H4 (cell line): ENCODE results near the gene BRINP1. TPM values are rescaled to one million over a fixed set of nuclear protein-coding genes. Genes with fewer than 3 reads are reported as not detected.

Experiments used
- DNase-seq: peaks from one replicate; pipeline ENCODE4 v3.0.0-alpha.2; 2015; ENCODE audit warnings: low spot score
- total RNA-seq: library from RNA; depleted of rRNA; stranded (reverse); fragments of >200 nt; shearing (Covaris generic); gene quantifications from 2 replicates; pipeline ENCODE4 v1.2.3, GENCODE V29; 2014

BRINP1 gene
- total RNA-seq, 1 experiment from 2014 or later: not detected

DNA sequence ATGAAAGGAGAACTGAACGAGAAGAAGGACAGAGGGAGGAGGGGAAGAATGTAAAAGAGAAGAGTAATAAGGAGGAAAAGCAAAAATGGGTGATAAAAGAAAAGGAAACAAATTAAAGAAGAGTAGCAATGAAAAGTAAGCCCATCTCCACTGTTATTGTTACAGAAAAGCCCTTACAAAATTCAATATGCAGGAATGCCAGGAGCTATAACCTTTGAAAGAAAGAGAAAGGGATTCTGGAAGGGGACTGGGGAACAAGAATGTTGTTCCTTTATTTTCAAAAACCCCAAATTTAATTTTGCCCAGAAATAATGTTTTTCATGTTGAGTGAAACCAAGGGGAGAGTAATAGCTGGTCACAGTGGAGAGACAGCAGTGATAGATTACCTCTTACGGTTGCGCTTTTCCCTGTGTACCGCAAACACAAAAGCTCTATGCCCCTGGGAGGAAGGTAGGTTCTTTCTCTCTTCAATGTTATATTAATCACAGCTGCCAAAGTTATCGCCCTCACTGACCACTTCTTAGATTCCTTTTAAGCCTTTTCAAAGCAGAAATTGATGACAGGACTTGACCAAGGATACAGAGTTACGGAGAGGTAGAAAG, 86.7 kb downstream of the BRINP1 start:
- DNase-seq: no peak

DNA sequence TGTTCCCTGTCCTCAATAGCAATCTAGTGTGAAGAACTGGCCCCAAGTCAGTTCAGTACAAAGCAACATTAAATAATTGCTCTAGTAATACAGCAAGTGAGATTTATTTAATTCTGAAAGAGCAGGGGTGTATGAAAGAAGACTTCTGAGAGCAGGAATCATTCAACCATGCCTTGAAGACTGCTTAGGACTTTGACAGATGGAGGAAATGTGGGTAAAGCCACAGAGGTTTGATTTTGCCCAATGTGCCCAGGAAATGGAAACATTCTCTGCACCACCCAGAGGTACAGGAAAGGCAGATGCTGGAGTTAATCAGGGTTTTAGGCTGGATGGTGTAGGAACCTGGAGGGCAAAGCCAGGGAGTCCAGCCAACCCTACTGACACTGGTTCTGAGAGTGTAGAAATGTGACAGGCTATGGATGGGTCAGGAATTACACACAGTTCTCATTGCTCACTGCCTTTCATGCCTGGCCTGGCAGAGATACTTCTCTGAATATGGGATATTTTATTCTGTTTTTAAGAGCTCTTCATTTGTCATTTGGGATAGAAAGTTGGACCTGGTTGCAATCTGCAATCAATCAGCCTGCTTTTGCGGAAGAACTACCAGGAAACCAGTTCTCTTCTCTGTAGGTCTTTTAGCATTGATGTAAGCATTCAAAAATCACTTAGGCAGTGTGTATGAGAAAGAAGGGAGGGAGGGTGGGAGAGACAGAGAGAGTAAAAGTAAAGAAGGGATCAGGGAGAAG, 88.3 kb downstream of the BRINP1 start:
- no peak for DNase-seq

DNA sequence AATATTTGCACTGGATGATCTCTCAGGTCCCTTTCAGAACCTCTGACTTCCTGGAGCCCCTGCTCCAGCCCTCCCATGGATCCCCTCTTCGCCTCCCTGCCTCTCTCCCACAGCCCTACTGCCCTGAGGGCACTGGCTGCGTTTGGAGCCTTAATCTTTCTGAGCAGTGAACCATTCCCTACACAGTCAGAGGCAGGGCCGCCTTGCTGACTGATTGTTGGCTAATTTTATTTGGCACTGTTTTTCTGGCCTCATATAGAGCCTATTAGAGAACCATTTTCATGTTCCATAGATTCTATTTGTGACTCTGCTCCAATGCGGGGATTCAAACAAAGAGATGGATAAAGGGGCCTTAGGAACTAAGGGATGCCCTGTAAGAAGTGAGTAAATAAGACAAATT, 91.1 kb downstream of the BRINP1 start:
- DNase-seq: no peak

DNA sequence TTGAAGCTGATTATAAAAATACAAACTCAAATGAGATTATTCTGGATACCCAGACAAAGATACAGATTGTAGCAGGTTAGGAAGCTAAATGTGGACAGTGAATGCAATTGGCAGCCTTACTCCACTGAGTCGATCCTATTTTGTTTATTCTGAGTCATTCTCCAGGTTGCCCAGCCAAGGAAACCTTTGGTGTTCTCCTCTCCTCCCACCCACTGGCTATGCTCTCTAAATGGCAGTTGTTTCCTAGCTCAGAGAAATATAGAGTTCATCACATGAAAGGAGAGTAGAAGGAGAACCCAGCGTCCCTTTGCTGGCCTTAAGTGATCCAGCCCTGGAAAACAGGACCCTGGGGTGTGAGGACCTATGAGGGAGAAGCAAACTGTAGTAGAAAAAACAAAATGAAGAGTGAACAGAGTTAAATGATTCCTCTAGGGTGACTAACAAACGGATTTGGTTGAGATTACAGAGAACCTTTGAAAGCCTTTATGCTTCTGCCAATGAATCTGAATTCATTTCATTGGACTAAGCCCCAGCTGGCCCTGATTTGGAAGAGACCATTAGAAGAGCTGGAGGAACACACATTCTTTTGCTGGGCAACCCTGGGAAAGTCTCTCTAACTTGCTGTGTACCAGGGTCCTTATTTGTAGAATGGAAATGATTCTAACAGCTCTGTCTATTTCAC, 95.1 kb downstream of the BRINP1 start:
- DNase-seq: no peak

DNA sequence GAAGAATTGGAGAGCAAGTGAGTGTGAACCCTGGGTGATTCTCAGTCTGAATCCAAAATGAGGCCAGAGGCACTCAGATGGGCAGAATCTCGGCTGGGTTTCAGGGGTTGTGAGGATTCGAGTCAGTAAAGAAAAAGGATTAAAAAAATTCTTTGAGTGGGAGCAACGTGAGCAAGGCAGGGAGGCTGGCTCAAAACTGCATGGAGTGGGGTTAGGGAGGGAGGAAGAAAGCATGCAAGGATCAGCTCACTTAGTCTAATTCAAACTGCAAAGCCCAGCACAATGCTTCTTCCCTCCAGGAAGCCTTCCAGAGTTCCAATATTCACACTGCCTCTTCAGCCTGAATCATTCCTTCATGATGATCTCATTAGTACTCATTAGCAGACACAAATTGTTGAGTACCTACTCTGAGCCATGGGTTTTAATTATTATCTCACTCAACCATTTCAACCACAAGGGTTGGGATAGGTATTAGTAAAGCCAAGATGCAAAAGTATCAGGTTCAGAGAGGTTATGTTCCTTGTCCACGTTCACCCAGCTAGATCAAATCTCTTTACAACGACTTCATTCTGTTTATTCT, 95.8 kb downstream of the BRINP1 start:
- DNase-seq: no peak

DNA sequence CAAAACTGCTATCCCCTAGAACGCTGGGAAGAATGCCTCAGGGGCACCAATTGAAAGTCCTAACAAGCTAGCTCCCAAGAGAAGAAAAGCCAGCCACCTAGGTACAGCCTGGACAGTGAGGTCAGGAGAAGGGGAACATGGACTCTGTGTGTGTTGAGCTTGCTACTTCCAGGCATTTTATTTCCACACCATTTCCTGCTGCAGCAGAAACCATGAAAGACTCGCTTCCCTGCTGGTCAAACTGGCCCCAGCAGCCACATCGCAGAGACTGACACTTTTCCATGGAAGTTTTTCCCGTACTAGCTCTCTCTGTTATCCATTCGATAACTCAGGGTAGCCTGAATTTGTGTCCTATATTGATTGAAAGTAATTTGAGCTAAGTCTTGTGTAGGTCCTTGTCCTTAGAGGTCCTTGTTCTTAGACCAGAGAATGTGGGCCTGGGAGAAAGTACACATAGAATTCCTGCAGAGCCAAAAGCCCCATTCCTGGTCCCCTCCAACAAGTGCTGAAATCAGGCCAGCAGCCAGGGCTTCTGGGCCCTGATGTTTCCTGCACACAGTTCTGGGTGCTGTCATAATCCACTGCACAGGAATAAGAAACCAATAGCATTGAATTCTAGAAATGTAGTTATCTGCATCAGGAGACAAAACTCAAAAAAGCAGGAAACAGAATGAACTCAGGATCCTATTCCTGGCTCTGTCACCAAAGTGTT, 96.6 kb downstream of the BRINP1 start:
- DNase-seq: no peak

DNA sequence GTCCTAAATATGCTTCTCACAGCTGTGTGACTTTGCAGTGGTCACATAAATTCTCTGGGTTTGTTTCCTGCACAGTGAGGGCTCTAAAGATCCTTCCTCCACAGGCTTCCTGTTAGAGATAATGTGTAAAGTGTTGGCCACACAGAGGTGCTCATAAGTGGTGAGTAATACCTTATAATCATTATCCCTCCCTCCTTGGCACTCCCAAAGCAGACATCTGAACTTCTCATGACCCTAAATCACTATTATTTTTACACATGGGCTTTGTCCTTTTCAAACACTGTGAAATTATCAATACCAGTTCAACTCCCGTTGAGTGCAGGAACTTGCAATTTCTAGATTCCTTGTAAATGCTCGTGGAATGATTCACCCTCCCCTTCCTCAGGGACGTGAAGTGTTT, 100.2 kb downstream of the BRINP1 start:
- no peak for DNase-seq

DNA sequence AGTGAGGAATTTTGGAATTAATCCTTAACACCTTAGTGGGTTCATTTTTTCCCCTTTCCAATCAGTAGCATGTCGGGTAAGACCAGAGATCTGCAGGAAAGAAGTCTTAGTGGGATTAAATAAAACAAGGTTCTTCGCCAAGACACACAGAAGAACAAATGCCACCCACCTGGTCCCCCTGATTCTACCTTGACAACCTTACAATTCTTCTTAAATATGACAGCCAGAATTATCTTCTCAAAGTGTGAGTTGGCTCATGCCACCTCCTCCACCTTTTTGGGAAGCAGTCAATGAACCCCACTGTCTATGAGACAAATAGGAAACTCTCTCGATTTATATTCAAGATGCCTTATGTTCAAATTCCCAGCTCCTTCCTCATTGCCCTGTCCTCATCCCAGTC, 105.1 kb downstream of the BRINP1 start:
- DNase-seq: no peak

DNA sequence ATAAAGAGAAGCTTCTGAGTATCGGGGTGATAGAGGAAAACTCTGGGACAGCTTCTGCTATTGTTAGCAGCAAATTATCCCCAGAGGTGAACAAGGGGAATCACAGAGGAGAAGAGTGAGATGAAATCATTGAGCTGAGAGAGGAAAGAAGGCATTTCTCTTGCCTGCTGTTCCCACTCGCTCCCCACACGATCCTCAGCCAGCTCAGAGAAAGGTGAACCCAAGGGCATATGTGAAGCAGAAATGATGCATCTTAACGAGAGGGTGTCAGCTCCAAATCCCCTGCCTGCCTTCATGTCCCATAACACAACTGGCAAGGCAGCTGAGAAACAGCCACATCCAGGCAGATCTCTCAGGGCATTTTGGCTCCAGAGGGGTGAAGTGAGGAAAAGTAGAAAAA, 111.6 kb downstream of the BRINP1 start:
- no peak for DNase-seq

DNA sequence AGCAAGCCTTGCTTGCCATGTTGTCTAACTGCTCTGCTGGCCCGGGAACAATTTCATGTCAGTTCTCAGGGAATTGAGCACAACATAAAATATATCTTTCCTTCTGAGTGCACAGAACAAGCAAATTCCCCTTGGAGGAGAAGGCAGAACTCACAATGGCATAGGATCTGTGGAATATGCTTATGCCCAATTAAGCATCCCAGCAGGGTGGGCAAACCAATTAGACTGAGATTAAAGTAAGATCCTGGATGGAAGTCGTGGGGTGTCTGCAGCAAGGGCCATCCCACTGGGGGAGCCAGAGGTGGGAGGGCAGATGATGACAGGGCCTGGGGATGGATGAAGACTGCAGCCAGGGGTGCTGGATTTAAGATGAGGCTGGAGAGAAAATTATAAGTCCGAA, 114.1 kb downstream of the BRINP1 start:
- no peak for DNase-seq

DNA sequence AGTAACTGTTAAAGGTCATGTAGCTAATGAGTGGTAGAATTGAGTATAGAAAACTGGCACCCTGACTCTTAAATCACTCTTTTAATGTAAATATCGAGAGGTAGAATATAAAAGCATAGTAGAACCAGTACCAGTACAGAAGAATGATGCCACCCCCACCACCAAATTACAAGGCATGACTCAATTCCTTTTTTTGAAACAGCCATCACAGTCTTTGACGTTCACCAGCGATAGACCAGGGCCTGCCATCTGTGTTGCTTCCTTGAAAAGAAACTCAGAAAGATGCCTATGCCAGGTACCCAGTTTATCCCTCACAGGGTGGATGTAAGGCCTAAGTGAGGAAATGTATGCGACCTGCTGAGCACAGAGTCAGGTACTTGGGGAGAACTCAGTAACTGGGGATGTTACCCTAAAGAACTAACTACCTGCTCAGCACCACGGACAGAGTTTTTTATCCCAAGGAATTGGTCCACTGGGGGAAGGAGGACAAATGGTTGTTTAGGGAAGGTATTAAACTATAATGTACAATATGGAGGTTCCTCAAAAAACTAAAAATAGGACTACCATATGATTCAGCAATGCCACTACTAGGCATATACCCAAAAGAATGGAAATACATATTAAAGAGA, 116.5 kb downstream of the BRINP1 start:
- DNase-seq: no peak

DNA sequence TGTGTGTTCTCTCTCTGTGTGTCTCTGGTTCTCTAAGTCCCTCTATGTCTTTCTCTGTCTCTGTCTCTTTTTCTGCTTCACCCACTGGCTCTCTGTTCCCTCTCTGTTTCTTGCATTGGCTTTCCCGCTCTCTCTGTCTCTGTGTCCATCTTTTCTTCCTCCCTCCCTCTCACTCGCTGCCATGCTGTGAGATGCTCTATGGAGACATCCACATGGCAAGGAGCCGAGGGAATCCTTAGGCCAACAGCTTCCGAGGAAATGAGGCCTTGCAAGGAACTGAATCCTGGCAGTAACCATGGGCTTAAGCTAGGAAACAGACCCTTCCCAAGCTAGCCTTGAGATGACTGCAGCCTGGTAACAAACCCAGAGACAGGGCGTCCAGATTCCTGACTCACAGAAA, 117.3 kb downstream of the BRINP1 start:
- no peak for DNase-seq

DNA sequence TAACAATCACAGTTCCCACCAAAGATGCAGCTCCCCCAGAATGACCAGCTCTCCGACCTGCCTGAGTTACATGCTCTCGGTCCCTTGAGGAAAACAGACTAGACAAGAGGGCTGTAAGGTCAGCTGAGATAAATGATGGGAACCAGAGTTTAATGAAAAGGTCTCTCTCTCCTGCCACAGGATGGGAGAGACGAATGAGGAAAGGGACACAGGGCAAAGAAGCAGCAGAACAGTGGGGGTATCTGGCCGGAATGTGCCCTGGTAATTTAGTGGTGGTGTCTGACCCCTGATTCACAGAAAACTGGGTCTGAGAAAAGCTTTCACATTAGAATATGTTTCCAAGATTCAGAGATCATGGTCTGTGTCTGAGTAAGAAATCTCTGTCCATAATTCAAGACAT, 118.5 kb downstream of the BRINP1 start:
- no peak for DNase-seq

DNA sequence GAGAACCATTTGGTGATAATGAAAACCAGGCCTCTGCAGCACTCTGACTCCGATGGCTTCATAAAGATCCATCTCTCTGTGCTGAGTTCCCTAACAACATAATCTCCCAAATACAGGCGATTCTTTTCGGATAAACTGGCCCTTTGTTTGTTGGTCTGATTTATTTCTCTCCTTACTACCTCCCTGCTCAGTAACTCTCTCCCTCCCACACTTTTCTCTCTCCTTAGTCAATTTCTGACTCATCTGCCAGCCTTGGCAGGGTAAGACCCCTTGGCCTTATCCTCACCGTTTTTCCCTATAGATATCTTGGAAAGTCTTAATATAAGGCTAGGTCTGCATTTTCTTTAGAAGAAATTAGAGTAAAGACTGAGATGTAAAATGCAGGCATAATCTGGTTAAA, 128.7 kb downstream of the BRINP1 start:
- no peak for DNase-seq

DNA sequence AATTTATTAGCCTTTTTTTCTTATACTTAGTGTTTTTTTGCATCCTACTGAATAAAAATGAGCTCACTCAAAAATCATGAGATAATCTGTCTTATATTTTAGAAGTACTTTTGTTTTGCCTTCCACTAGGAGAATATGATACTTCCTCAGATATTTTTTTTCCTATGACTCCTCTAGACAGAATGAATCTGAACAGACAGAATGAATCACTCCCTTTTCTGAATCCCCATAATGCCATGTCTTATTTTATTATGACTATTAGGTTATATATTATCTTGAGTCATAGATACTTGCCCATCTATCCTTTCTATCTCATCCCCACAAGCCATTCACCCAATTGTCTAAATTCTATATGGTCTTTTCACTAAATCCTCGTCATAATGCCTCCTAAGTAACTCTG, 134.6 kb downstream of the BRINP1 start:
- DNase-seq: no peak

DNA sequence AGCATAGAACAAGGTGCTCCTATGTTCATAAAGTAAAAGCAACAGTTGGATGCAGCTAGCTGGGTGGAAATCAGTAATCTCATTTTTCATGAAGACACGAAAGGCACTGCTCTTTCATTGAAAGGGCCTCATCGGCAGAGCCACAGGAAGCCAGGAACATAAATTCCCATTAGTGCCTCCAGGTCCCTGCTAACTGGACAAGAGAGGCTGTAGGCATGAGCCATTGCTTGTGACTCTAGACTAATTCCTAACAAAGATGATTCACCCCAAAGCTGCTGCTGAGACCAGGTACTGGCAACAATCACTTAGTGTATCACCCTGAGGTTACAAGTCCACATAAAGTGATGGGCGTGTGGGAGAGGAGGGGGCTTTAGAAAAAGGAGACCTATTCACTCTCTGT, 141.8 kb downstream of the BRINP1 start:
- DNase-seq: no peak

DNA sequence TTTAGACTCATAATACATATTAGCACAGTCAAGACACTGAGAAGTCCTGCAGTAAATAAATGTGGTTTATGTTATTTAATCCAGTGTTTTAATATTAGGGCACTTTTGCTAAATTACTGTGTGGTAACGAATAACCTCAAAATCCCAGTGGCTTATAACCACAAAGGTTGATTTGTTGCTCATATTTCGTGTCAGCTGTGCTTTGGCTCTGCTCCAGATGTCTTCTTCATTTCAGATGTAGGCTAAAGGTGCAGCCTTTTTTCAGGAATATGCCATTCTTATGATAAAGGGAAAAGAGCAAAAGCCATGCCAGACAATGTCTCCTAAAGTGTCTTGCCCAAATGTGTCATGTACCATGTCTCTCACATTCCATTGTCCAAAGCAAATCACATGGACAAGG, 144.8 kb downstream of the BRINP1 start:
- no peak for DNase-seq

DNA sequence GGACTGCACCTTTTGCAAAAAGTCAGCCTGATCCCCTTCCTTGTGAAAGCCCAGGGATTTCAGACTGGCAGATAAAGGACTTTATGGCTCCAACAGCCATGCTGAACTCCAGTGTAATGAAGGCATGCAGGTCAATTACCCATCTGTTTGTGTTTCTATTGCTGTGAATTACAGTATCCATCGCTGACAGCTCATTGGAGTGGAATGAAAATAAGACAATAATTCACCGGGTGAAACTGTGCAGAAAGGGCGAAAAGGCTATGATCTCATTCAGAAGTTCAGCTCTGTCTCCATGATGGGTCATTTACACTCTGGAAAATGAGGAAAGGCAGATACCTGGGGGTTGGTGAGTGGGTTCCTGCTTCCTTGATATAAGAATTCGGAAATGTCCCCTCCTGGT, 148.0 kb downstream of the BRINP1 start:
- DNase-seq: no peak

DNA sequence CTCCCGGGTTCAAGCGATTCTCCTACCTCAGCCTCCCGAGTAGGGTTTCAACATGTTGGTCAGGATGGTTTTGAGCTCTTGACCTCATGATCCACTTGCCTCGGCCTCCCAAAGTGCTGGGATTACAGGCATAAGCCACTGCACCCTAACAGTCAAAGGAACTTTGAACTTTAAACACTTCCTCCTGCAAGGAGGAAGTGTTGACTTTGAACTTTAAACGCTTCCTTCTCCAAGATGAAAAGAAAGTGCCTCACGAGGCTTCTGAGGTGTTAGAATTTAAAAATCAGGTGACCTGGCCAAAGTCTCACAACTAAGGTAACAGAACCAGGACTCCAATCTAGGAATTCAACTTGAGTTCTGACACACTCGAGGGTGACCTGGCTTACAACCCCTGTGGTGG, 150.9 kb downstream of the BRINP1 start:
- no peak for DNase-seq

DNA sequence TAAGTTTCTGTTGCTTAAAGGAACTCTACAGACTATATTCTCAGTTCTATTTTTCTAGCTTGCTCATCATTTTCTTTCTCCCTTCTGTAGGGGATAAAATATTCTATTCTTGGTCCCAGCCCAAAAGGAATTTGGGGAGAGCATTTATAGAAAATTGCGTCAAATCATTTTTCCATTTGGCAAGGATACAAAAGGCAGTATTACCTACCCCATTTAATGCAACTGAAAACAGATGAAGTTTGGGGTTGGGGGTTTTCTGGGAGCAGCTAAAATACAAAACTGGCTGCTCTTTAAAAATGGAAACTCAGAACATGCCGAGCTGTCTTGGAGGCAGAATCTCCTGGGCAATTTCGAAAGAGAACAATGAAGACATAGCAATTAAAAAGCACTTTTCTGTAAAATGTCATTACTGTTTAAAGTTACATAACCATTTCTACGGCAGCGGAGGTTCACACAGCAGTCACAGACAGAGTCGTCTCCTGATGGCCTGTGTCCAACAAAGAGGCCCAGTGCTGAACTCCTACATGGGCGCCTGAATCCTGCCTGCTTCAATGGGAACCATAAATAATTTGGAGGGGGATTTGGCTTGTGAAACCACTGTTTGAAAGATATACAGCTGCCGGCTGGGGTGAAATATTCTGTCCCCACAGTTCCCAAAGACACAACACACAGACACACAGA, 152.4 kb downstream of the BRINP1 start:
- no peak for DNase-seq

DNA sequence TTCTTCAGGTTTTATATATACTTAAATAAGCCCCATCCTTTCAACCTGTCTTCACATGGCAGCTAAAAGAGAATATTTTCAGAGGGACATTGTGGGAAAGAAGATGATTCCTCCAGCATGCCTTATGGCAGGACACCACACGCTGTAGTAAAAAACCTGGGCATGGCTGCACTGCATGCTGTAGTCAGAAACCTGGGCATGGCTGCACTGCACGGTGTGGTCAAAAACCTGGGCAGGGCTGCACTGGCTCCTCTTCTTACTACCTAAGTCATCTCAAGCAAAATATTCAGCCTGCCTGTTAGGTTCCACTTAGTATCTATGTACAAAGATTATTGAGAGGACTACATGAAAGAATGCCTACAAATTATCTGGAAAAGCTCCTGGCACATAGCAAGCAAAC, 153.6 kb downstream of the BRINP1 start:
- no peak for DNase-seq
